Adrenal gland (tissue), 5 donors: ENCODE data around the gene ATXN1.

ENCODE experiments used
- POLR2A ChIP-seq, 2 donors: fragments of 450-650 bp; IDR thresholded peaks; one replicate each; pipeline ENCODE4 v1.6.1; 2017; ENCODE audit warnings: antibody characterized with exemption in 2 of 2, mild to moderate bottlenecking in 2 of 2, moderate library complexity in 1 of 2
- TF ChIP-seq, protein P1 (sequence below), 6 experiments: fragments of 450-650 bp in 4 of 6; fragments of 200-600 bp in 2 of 6; sonication (generic) in 1 of 6; IDR thresholded peaks; 1 replicate in 5 of 6; 2 replicates in 1 of 6; pipeline versions ENCODE4 v1.5.1 to v1.8.0; 2016 to 2021; ENCODE audit warnings: antibody characterized with exemption in 6 of 6, mild to moderate bottlenecking in 2 of 6, moderate library complexity in 1 of 6
- donor health status: DM: no; HTN: no; CAD: no.

DNA sequence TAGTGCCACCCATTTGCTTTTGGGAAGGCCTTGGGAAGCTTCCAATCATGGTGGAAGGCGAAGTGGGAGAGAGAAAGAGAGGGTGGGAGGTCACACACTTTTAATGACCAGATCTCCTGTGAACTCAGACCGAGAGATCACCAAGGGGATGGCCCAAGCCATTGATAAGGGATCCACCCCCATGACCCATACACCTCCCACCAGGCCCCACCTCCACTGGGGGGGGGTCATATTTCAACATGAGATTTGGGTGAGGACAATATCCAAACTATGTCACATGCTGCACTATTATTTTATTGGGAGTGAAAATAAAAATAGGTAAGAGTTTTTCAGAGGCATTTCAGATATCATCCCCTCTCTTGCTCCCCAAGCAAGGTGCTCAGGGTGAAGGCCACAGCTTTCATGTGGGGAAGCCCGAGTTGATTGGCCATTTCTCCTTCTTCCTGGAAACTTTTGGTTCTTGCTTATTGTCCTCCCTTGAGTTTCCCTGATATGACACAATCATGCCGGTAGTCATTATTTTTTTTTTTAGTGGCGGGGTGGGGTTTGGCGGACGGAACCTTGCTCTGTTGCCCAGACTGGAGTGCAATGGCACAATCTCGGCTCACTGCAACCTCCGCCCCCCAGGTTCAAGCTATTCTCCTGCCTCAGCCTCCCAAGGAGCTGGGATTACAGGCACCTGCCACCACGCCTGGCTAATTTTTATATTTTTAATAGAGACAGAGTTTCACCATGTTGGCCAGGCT, 507.7 kb downstream of the ATXN1 start:
- TF ChIP-seq, protein P1, sequence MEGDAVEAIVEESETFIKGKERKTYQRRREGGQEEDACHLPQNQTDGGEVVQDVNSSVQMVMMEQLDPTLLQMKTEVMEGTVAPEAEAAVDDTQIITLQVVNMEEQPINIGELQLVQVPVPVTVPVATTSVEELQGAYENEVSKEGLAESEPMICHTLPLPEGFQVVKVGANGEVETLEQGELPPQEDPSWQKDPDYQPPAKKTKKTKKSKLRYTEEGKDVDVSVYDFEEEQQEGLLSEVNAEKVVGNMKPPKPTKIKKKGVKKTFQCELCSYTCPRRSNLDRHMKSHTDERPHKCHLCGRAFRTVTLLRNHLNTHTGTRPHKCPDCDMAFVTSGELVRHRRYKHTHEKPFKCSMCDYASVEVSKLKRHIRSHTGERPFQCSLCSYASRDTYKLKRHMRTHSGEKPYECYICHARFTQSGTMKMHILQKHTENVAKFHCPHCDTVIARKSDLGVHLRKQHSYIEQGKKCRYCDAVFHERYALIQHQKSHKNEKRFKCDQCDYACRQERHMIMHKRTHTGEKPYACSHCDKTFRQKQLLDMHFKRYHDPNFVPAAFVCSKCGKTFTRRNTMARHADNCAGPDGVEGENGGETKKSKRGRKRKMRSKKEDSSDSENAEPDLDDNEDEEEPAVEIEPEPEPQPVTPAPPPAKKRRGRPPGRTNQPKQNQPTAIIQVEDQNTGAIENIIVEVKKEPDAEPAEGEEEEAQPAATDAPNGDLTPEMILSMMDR (IDR thresholded peaks at IDR 0.05), result no peak
- TF ChIP-seq POLR2A (IDR thresholded peaks at IDR 0.05), result no peak
